Fibroblast of the aortic adventitia (primary cell): ENCODE results near the gene CXCL3. TPM values are rescaled to one million over a fixed set of nuclear protein-coding genes. Genes with fewer than 3 reads are reported as not detected.

ENCODE experiments used
- DNase-seq: peaks from one replicate; pipeline ENCODE4 v3.0.0-alpha.2; 2010; ENCODE audit warnings: low read depth
- H3K4me3 ChIP-seq: 2 replicates; pipeline ENCODE4 v1.5.1; 2011; ENCODE audit warnings: low read depth, mild to moderate bottlenecking, control low read depth, low read length, moderate library complexity
- CTCF ChIP-seq: IDR thresholded peaks from 2 replicates; pipeline ENCODE4 v1.5.1; 2011; ENCODE audit warnings: mild to moderate bottlenecking, low read length, control low read depth, inconsistent platforms; ENCODE audit not compliant: insufficient read depth
- total RNA-seq: library from RNA; depleted of rRNA; stranded (reverse); fragments of >200 nt; gene quantifications from 2 replicates; pipeline ENCODE4 v1.2.3, GENCODE V29; 2012; ENCODE audit warnings: low replicate concordance

Gene CXCL3
- total RNA-seq, 1 donor, result 0.09 TPM

GRCh38 chr4:74018116-74018515 is 20.4 kb downstream of the CXCL3 start:
- TF ChIP-seq CTCF, result no peak
- DNase-seq, result no peak
- H3K4me3 ChIP-seq, result no peak overlapping the region

- H3K4me3 ChIP-seq, result no peak overlapping the region
- no peak for DNase-seq
Observed at GRCh38 chr4:74016068-74016467, 22.4 kb downstream of the CXCL3 start.

GRCh38 chr4:74015126-74015780 is 23.2 kb downstream of the CXCL3 start:
- TF ChIP-seq CTCF, result no peak
- H3K4me3 ChIP-seq, result no peak overlapping the region
- DNase-seq, result no peak

More at GRCh38 chr4:74016068-74016467, 22.4 kb downstream of the CXCL3 start:
- TF ChIP-seq CTCF, result no peak

- TF ChIP-seq CTCF, result no peak
- H3K4me3 ChIP-seq, result no peak overlapping the region
- DNase-seq, result peak; percentile 25
Observed at GRCh38 chr4:74014332-74014731, 24.2 kb downstream of the CXCL3 start.

- DNase-seq, result no peak
- H3K4me3 ChIP-seq, result no peak overlapping the region
- TF ChIP-seq CTCF, result no peak
Observed at GRCh38 chr4:74013264-74013663, 25.2 kb downstream of the CXCL3 start.

GRCh38 chr4:74012130-74012529 is 26.4 kb downstream of the CXCL3 start:
- no peak for TF ChIP-seq CTCF

GRCh38 chr4:74009307-74009706 is 29.2 kb downstream of the CXCL3 start:
- TF ChIP-seq CTCF, result no peak
- no peak for DNase-seq
- no peak overlapping the region for H3K4me3 ChIP-seq

More at GRCh38 chr4:74012130-74012529, 26.4 kb downstream of the CXCL3 start:
- no peak for DNase-seq
- no peak overlapping the region for H3K4me3 ChIP-seq
